ENCODE data around the gene PPARD.
"Not testable (repeated sequence)": the region's sequence is repeated elsewhere in the genome, so short reads cannot be mapped to it uniquely, and the experiment has no call there.

PPARD gene

DNA sequence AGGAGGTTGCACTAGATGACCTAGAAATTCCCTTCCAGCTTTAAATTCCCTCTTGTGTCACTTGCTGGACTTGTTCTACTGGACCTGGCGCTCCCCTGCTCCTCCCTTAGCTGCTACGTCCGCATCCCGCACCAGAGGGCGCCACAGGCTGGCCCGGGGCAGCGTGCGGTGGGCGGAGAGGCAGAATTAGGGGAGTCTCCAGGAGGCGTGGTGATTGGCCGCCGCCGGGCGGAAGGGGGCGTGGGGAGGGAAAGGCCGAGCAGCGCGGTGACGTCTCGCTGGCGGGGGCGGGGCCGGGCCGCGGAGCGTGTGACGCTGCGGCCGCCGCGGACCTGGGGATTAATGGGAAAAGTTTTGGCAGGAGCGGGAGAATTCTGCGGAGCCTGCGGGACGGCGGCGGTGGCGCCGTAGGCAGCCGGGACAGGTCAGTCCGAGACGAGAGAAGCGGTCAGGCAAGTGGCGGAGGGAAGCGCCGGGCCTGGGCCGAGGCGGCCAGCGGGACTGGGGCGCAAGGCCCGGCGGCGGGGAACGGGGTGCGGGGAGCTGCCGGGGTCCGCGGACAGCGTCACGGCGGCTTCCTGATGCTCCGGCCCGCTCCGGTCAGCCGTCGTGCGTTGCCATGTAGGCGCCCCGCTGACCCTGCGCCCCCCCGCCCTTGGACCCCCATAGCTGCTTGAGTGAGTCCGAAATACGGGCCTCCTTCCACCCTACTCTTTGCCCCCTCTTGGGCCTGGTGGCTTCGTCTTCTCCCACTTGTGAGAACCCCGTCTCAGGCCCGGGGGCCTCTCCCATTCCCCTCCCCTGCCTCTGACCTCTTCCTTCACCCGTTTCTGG, at the start of gene PPARD:
Gene PPARD, plus strand, starts transcription at position 301 of the 834 bp plus-strand sequence. CDS start 68,530 bp downstream, outside the sequence.
- DNase-seq, result peak; percentile 97

DNA sequence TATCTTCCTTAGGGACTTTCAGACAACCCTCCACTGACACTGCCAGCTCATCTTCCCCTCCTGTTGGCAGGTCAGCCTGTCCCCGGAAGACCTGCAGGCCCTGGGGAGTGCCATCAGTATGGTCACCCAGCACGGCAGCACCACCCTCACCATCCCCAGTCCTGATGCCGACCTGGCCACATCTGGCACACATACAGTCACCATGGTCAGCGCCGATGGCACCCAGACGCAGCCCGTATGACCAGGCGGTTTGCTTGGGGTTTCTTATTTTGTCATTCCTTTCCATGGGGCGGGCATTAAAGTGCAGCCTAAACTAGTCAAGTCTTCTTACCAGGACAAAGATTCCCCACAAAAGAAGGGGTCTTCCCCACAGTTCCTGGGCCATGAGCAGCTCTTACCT, 48.7 kb upstream of the PPARD start:
- no peak for DNase-seq

DNA sequence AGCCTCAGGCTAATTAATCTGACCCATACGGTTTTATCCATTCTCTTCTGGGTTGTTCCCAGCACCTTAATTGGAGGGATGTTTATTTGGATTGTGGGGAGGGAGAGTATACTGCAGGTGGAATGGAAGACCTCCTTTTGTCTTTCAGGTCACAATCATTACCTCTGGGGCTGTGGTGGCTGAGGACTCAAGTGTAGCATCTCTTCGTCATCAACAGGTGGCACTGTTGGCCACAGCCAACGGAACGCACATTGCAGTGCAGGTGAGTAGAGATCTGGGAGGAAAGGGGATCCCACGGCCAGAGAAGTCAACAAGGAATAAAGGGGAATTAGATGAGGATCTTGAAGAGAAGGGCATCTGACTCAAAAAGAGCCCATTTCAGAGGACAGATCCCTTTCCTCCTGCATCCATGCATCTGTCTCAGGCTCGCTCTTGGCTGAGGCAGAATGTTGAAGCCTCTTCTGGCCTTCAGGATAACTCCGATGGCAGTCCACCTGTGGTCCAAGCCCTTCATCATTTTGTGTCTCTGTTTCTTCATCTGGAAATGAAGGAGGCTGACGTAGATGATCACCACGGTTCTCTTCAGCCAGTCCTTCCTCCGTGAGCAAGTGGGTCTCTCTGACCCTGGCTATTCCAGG, 47.9 kb upstream of the PPARD start:
- peak; percentile 53 for DNase-seq

DNA sequence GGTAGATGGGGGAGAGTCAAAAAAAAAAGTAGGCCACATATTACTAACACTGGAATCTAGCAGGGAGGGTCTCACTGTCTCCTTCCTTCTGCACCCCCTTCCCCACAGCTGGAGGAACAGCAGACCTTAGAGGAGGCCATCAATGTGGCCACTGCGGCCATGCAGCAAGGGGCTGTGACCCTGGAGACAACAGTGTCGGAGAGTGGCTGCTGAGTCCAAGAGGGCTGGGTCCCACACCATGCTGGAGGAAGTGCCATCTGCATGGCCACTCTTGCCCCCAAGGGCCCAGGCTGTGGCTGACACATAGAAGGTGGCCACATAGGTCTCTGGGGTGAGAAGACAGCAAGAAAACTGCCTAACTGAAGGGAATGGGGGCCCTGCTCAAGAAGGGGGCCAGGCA, 47.3 kb upstream of the PPARD start:
- no peak for DNase-seq

DNA sequence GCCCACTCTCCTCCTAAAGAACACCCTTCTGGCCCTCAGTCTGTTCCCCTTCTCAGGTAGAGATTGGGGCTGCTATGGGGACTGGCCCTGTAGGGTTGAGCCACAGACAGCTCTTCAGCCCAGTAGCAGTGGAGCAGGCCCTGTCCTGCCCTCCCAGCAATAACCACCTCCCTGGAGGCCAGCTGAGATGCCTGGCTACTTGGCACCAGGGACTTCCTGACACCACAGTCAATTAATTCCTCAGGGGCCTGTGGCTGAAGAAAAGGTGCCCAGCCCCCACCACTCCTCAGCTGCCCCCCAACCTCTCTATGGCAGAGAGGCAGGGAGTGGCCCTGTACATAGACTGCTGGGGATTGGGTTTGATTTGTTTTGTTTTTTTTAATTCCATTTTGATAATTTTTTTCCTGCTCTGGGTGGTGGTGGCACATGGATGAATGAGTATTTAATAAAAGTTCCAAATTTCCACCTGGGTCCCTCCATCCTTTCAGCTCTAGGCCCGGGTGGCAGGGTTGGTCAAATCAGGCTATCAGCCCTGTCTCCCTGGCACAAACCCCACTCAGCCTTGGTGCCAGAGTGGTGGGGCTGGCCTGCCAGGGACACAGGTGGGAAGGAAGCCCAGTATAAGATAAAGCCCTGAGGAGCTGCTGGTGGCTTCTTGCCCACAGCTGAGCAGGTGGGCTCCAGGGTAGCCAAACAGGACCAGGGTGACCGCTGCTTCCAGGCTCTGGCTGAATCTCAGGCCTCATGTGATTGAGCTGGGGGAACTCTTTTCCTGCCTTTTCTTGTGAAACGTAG, 46.6 kb upstream of the PPARD start:
- DNase-seq, result no peak

DNA sequence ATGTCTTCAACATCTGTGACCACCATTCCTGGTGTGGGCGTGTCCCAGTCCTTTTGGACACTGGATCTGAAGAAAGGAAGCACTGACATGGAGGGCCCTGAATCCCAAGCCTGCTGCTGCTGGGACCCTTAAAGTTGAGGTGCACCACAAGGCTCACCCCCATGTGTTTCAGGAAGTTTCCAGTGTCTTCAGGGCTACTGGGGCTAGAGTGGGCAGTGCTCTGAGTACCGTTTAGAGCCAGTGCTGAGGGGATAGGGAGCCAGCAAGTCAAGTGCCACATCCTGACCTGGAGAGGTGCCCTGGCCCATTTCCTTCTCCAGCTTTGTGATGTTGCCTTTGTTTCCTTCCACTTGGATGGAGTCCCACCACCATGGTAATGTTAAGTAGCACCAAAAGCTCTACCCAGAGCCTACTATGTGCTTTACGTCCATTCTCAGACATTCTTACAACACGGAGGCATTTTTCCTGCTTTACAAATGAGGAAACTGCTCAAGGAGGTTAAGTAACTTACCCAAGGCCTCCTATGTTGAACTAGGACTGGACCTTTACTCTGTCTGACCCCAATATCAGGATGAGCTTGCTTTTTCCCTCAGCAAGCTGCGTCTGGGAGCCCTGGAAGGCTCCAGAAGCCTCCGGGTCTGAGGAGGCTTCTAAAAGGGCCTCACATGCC, 45.3 kb upstream of the PPARD start:
- DNase-seq, result no peak

DNA sequence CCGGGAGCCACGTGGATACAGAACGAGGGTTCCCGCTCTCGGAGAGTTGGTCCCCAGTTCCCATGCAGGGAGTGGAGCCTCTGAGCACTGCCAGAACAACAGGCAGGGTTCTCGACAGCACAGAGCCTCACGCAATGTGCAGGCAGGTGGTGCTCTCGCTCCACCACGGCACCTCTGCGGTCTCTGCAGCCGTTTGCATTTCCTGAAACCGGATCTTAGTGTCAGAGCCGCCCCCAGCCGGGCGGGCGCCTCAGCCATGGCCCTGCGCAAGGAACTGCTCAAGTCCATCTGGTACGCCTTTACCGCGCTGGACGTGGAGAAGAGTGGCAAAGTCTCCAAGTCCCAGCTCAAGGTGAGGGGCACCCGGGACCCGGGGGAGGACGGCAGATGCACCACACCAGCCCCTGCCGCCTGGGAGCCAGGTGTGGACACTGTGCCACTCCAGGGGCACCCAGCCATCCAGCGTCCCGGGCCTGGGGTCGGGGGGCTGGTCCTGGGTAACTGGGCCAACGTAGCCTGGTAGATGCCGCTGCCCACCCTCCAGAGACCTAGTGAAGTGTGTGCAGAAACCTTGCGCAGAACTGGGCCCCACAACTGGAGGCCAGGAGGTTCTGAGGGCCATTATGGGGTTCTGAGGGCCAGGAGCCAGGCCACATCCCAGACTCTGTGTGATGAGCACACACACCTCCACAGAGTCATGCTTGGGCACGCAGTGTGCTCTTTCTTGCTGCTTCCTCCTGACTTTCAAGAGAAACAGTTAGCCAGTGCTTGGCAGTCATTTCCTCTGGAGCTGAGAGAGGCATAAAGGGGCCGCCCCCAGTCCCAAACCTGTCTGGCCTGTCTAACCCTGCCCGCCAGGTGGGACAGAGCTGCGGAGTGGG, 44.5 kb upstream of the PPARD start, which contains the start of gene DEF6:
Gene DEF6, plus strand, starts transcription at position 218 of the 881 bp plus-strand sequence. Its CDS starts 39 bp downstream, at position 257.
- DNase-seq, result peak; percentile 87

DNA sequence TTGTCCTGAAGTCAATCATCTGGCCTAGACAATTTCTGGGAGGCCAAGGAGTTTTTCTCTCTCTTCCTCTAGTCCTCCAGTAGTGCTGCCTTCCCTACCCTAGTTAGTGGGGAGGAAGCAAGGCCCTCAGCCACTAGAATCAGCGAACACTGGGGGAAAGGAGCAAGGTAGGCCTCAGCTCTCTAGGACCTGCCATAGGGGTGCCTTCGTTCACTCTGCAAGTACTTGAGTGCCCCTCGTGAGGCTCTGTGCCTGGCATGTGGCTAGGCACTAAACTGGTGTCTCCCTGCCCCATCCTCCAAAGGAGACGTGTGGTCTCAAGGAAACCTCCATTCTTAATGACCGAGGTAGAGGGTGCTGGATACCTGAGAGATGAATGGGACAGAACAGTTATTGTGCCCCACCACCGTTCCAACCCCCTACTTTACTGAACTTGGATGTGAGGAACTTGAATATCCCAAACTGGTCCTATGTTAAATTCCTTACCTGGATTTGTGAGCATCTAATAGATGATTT, 43.7 kb upstream of the PPARD start:
- DNase-seq, result no peak

DNA sequence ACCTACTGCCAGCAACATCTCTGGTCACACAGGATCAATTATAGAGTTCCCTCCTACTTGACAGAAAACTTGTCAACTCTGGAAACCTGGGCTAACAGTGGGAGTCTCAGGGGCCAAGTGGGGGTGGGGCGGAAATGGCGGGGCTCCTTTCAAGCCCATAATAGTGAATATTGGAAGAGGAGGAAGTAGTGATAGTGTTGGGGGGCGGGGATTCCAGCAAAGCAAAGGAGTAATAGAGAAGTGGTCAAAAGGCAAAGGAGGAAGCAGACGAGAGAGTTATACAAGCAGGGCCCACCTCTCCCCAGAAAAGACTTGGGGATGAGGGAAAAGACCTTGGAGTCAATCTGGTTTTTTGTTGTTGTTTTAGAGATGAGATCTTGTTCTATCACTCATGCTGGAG, 42.7 kb upstream of the PPARD start:
- no peak for DNase-seq

DNA sequence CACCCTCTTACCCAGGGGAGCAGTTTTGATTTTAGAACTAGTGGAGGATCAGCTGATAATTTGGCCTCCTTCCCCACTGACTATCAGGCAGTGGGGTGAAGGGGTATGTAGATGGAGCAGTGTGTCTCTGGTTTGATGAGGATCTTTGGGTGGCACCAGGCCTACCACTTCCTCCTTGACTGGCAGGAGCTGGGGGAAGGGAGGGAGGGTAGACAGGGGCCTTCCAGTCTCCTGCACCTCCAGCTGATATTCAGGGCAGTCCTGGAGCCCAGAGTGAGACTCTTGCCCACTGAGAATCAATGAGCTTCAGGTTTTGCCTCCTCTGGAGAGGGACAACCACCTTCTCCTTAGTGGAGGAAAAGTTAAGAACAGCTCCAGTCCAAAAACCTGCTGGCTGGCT, 41.5 kb upstream of the PPARD start:
- DNase-seq, result peak; percentile 51

DNA sequence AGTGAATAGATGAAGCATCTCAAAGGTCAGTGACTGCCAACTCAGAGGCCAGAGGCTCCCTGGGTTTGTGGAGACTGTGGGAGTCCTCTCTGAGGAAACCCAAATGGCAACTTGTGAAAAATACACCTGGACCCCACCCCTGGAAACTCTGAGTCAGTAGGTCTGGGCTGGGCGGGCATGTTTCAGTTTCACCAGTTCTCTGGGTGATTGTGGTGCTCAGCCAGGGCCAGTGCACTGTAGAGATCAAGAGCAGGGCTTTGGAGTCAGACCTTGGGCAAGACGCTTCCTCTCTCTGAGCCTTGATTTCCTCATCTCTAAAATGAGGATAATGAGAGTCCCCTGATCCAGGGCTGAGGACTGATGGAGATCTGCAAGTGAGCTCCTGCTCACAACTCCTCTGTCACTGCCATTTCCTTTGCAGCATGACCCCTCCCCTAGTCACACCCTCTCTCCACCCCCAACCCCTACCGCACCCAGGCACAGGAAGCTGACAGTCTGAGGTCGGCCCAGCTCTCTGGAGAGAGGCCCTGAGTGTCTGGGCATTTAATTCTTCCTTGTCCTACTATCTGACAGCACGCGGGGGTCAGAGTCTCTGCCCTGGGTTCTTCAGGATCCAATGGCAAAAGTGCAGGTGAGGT, 39.6 kb upstream of the PPARD start:
- peak; percentile 84 for DNase-seq

DNA sequence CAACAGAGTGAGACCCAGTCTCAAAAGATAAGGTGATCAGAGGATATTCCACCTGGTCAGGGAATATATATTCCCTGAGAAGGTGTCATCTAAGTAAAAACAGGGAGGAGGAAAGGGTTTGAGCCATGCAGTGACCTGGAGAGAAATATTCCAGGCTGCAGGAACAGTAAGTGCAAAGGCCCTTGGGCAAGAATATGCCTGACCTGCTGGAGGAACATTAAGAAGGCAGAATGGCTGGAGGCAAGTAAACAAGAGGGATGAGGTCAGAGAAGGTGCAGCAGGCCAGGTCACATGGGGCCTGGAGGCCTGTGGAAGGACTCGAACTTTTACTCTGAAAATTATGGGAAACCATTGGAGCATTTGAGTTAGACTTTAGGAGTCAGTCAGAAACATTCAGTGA, 38.1 kb upstream of the PPARD start:
- DNase-seq, result no peak

DNA sequence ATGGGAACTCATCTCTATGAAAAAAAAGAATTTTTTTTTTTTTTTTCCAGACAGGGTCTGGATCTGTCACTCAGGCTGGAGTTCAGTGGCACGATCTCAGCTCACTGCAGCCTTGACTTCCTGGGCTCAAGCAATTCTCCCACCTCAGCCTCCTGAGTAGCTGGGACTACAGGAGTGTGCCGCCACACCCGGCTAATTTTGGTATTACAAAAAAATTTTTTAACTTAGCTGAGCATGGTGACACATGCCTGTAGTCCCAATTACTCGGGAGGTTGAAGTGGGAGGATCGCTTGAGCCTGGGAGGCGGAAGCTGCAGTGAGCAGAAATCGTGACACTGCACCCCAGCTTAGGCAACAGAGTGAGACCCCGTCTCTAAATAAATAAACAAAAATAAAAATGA, 37.2 kb upstream of the PPARD start:
- no peak for DNase-seq

DNA sequence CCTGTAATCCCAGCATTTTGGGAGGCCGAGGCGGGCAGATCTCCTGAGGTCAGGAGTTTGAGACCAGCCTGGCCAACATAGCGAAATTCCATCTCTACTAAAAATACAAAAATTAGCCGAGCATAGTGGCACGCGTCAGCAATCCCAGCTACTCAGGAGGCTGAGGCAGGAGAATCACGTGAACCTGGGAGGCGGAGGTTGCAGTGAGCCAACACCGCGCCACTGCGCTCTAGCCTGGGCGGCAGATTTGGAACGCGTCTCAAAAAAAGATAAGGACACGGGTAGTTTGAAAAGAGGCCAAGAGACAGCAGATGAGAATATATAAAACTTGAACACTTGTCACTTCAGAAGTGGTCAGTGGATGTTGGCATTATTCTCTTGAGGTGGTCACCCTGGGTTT, 35.2 kb upstream of the PPARD start:
- DNase-seq, result not testable (repeated sequence)

DNA sequence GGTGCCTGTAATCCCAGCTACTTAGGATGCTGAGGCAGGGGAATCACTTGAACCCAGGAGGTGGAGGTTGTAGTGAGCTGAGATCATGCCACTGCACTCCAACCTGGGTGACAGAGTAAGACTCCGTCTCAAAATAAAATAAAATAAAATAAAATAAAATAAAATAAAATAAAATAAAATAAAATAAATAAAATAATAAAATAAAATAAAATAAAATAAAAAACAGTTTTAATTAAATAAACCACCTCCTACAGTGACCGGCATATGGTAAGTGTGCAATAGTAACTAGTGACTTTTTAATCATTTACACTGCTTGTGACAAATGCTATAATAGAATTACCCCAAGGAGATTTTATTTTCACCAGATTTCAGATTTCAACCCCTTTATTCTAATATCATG, 33.8 kb upstream of the PPARD start:
- not testable (repeated sequence) for DNase-seq

DNA sequence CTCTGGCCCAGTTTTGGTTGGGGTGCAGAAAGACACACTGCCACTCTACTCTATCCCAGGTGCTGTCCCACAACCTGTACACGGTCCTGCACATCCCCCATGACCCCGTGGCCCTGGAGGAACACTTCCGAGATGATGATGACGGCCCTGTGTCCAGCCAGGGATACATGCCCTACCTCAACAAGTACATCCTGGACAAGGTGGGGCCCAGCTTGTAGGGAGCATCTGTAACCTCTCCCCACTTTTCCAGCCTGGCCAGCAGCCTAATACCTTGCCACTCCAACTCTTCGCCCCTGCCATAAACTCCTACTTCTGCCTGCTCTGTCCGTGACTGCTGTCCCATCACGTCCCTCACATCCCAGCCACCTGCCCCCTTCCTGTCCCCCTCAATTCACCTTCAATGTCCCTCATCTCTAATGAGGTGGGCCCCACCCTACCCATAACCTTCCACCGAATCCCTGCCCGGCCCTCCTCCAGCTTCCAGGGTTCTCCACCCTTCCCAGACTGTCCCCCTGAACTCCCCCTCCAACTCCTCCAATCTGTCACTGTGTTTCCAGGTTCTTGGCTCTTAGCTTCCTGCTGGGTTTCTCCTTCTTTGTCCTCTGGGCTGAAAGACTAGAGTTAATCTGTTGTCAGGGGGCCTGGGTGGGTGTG, 32.6 kb upstream of the PPARD start:
- DNase-seq, result no peak

DNA sequence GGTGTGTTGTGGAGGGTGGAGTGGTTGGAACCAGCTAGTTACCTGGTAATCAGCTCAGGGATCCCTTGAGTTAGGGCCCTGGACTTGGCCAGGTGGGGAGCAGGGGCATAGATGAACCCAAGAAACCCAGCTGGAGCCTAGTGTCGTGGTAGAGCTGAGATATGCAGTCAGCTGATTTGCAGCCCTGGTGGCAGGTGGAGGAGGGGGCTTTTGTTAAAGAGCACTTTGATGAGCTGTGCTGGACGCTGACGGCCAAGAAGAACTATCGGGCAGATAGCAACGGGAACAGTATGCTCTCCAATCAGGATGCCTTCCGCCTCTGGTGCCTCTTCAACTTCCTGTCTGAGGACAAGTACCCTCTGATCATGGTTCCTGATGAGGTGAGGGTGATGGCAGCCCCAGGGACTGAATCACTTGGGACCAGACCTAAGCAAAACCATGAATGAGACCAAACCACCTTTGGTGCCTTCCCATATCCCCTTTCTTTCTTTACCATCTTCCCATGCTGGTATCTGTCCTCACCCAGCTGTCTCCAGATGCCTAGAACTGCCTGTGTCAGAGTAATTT, 32.0 kb upstream of the PPARD start:
- DNase-seq, result no peak

DNA sequence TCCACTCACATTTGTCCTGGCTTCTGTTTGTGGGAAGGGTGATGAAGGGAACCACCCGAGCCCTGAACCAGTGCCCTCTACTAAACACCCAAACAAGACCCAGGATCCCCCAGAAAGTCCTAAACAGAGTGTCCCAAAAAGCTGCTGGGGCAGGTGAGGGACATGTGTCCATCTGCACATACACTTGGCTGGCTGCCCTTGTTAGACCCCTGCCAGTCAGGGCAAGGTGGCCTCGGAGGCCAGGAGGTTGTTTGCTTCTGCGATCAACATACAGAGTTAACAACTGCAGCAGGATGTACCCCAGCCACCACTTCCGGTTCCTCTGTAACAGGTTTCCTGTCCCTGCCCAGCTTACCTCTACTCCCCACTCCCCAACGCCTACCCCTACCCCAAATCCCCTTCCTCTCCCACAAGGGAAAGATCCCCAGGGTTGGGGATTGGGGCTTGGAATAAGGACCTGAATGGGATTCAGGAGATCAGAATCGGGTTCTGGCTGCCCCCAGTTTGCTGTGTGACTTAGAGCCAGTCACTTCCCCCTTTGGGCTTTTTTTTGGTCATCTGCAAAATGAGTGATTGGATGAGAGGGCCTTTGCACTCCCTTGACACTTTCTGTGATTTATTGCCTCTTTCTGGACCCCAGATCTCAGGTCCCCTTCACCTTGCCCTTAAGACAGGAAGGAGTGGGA, 30.8 kb upstream of the PPARD start:
- peak; percentile 55 for DNase-seq

DNA sequence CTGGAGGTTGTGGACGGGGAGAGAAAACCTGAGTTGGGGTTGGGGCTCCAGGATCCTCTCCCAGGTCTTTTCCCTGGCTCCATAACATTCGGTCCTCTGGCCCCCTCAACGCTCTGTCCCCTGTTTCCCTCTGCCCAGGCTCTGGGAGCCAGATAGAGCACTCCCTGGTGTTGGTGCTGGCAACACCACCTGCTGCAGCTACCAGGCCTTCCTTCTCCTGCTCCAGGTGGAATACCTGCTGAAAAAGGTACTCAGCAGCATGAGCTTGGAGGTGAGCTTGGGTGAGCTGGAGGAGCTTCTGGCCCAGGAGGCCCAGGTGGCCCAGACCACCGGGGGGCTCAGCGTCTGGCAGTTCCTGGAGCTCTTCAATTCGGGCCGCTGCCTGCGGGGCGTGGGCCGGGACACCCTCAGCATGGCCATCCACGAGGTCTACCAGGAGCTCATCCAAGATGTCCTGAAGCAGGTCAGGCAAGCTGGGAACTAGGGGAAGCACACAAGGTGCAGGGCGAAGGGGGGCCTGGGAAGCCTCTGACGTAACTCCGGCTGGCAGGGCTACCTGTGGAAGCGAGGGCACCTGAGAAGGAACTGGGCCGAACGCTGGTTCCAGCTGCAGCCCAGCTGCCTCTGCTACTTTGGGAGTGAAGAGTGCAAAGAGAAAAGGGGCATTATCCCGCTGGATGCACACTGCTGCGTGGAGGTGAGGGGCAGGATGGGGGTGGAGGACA, 30.1 kb upstream of the PPARD start:
- no peak for DNase-seq

Data from activated CD4-positive, alpha-beta T cell treated with anti-CD3 and anti-CD28 coated beads, Interleukin-2, amount 50 U/mL, for 1 hour (primary cell).